GM12878 (cell line): Measurements from ENCODE around the gene LDLRAD4. TPM values are rescaled to one million over a fixed set of nuclear protein-coding genes. Genes with fewer than 3 reads are reported as not detected.

Experiments
- ATAC-seq: fragments of 200-7000 bp; cut with Tn5 transposase; 3 replicates; pipeline ENCODE4 v1.9.1; 2020; ENCODE audit warnings: mild to moderate bottlenecking, moderate library complexity
- BruUV-seq: library from RNA; stranded (reverse); fragments of 400-500 nt; replicated peaks from 2 replicates; lab custom pipeline; 2021; lab: Mats Ljungman, UMichigan
- CTCF ChIA-PET: fragments of 300-600 bp; sonication (Branson Sonifier 250); formaldehyde crosslinking; extraction: SDS; loops from one replicate; lab custom pipeline; 2021; ENCODE audit warnings: inconsistent platforms; lab: Yijun Ruan, JAX
- POLR2A ChIA-PET: fragments of 350-600 bp; formaldehyde crosslinking; extraction: SDS; loops from one replicate; lab custom pipeline; 2021; ENCODE audit warnings: inconsistent platforms; lab: Charles Lee
- RAD21 ChIA-PET: fragments of 300-600 bp; sonication (Branson Sonifier 250); formaldehyde crosslinking; loops from one replicate; lab custom pipeline; 2023; ENCODE audit warnings: antibody characterized with exemption; ENCODE audit not compliant: unreplicated experiment; lab: Charles Lee
- SMC1A ChIA-PET: fragments of 300-600 bp; sonication (Branson Sonifier 250); formaldehyde crosslinking; loops from one replicate; lab custom pipeline; 2023; ENCODE audit not compliant: unreplicated experiment, uncharacterized antibody; lab: Charles Lee
- DNase-seq: peaks from one replicate; pipeline ENCODE4 v3.0.0-alpha.2; 2011; ENCODE audit warnings: low read depth, low spot score
- FAIRE-seq: peaks from 3 replicates; lab custom pipeline; 2011; peaks lifted over from hg19 to GRCh38; lab: Jason Lieb, UNC
- H2AFZ ChIP-seq: 2 replicates; pipeline ENCODE4 v1.6.0; 2011; ENCODE audit warnings: low read depth, low read length, control low read depth; ENCODE audit not compliant: control insufficient read depth
- H3K27ac ChIP-seq: 2 replicates; pipeline ENCODE4 v1.5.1; 2011; ENCODE audit warnings: control low read depth; ENCODE audit not compliant: control insufficient read depth, insufficient read depth
- H3K27me3 ChIP-seq, 2 experiments: replicated peaks in 1 of 2; 2 replicates each; pipeline versions ENCODE4 v1.6.0 to v1.6.1; 2011; ENCODE audit warnings: low read length in 1 of 2; ENCODE audit not compliant: control insufficient read depth in 2 of 2, insufficient read depth in 2 of 2
- H3K36me3 ChIP-seq, 2 experiments: 2 replicates each; pipeline ENCODE4 v1.5.1; 2011; ENCODE audit warnings: low read length in 1 of 2; ENCODE audit not compliant: control insufficient read depth in 2 of 2, insufficient read depth in 2 of 2
- H3K4me1 ChIP-seq: 2 replicates; pipeline ENCODE4 v1.6.1; 2011; ENCODE audit warnings: mild to moderate bottlenecking, low read length, moderate library complexity, mixed read lengths; ENCODE audit not compliant: control insufficient read depth, insufficient read depth
- H3K4me2 ChIP-seq: 2 replicates; pipeline ENCODE4 v1.6.0; 2011; ENCODE audit warnings: control low read depth; ENCODE audit not compliant: control insufficient read depth, insufficient read depth
- H3K4me3 ChIP-seq: fragments of 200-600 bp; sonication (generic); 2 replicates; pipeline ENCODE4 v1.5.1; 2016
- H3K79me2 ChIP-seq: 2 replicates; pipeline ENCODE4 v1.6.0; 2011; ENCODE audit warnings: low read length; ENCODE audit not compliant: control insufficient read depth, insufficient read depth
- H3K9ac ChIP-seq: 2 replicates; pipeline ENCODE4 v1.8.0; 2011; ENCODE audit warnings: low read length, control low read depth, mixed read lengths; ENCODE audit not compliant: control insufficient read depth, insufficient read depth
- H3K9me3 ChIP-seq: replicated peaks from 3 replicates; pipeline ENCODE4 v1.5.1; 2011; ENCODE audit warnings: mild to moderate bottlenecking, low read length; ENCODE audit not compliant: control insufficient read depth, insufficient read depth
- H4K20me1 ChIP-seq: 2 replicates; pipeline ENCODE4 v1.6.0; 2011; ENCODE audit not compliant: control insufficient read depth, insufficient read depth
- BRCA1 ChIP-seq: IDR thresholded peaks from 2 replicates; pipeline ENCODE4 v1.6.1; 2011; ENCODE audit warnings: low read depth, low read length, improper control_type of control experiment
- EZH2 ChIP-seq: IDR thresholded peaks from 2 replicates; pipeline ENCODE4 v1.6.1; 2012; ENCODE audit warnings: low read depth, mild to moderate bottlenecking, control low read depth, inconsistent platforms, low read length, borderline replicate concordance; ENCODE audit not compliant: control insufficient read depth
- PAX5 ChIP-seq: IDR thresholded peaks from 2 replicates; pipeline ENCODE4 v1.6.1; 2011; ENCODE audit warnings: low read depth, low read length, borderline replicate concordance
- RB1 ChIP-seq: fragments of 450-650 bp; formaldehyde crosslinking; IDR thresholded peaks from 2 replicates; pipeline ENCODE4 v1.6.1; 2017; ENCODE audit warnings: mild to moderate bottlenecking, borderline replicate concordance
- RUNX3 ChIP-seq: IDR thresholded peaks from 2 replicates; pipeline ENCODE4 v1.6.1; 2012; ENCODE audit warnings: low read length, inconsistent platforms
- STAT3 ChIP-seq: IDR thresholded peaks from 2 replicates; pipeline ENCODE4 v1.6.1; 2011; ENCODE audit warnings: low read depth, low read length, improper control_type of control experiment
- ZBED1 ChIP-seq: IDR thresholded peaks from 2 replicates; pipeline ENCODE4 v1.6.1; 2016; ENCODE audit warnings: borderline replicate concordance
- ZNF622 ChIP-seq: fragments of 450-650 bp; IDR thresholded peaks from 2 replicates; pipeline ENCODE4 v1.6.1; 2017; ENCODE audit warnings: mild to moderate bottlenecking, inconsistent platforms
- WGBS: methylation state at CpG from one replicate; pipeline ENCODE4 v1.1.6; 2016; ENCODE audit warnings: low lambda C conversion rate; ENCODE audit not compliant: insufficient replicate concordance, insufficient coverage; ENCODE audit errors: missing lambda C conversion rate; 5-methylcytosine and 5-hydroxymethylcytosine counted together
- in situ Hi-C: fragments of 300-500 bp; cut with MboI; formaldehyde crosslinking; loops from 9 replicates; pipeline ENCODE4 v1.14.3; 2018; ENCODE audit warnings: mixed read lengths
- intact Hi-C: fragments of 100-400 bp; cut with micrococcal nuclease; formaldehyde crosslinking; loops from one replicate; pipeline ENCODE4 v1.14.2; 2022; ENCODE audit not compliant: unreplicated experiment
- polyA plus RNA-seq, 11 experiments: library from polyadenylated mRNA; depleted of rRNA in 4 of 11; unstranded in 6 of 11; stranded (reverse) in 5 of 11; fragments of >200 nt; fragmentation: Nextera tagmentation in 4 of 11; fragmentation: Illumina TruSeq in 1 of 11; extraction: Ambion mirVana in 4 of 11; extraction: Trizol in 1 of 11; gene quantifications; 1 replicate in 1 of 11; 2 replicates in 10 of 11; pipeline versions ENCODE4 v1.2.1 to v1.2.3, GENCODE V29; 2011 to 2016; ENCODE audit warnings: inconsistent platforms in 2 of 11, missing spikeins in 2 of 11, low read depth in 1 of 11
- total RNA-seq, 4 experiments: library from RNA; depleted of rRNA in 3 of 4; stranded (reverse); fragments of >200 nt in 3 of 4; fragmentation: Illumina TruSeq in 1 of 4; extraction: Trizol in 1 of 4; gene quantifications; 2 replicates each; pipeline versions ENCODE4 v1.2.1 to v1.2.3, GENCODE V29; 2013 to 2021
- TF ChIP-seq, protein P1 (sequence below): fragments of 450-650 bp; IDR thresholded peaks from 2 replicates; pipeline ENCODE4 v1.6.1; 2017; ENCODE audit warnings: mild to moderate bottlenecking, low read depth, inconsistent platforms; ENCODE audit not compliant: poor library complexity, severe bottlenecking
- TF ChIP-seq, protein P2 (sequence below): fragments of 450-650 bp; formaldehyde crosslinking; IDR thresholded peaks from 2 replicates; pipeline ENCODE4 v1.5.0; 2022; ENCODE audit warnings: mild to moderate bottlenecking, missing genetic modification characterization

Gene LDLRAD4
- total and polyA plus RNA-seq, 10 of the 15 experiments (the other 5 are each of a cell fraction or from before 2014, with no cell fraction given) = 2.7 to 16.8 (median 11.2) TPM

DNA sequence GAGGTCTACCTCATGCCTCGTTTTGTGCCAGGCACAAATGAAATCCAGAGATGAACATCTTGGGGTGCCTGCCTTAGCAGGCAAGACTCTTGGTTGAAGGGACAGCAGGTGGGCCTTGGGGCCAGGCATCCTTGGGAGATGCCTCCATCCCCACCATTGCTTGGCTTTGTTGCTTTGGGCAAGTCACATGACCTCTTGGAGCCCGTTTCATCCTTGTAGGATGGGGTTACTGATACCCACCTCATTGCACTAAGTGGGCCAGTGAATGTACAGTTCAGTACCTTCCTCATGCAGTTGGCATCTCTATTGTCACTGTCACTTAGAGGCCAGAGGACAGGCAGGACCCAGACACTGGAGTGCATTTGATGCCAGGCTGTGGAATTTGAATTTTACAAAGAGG, 195.5 kb downstream of the LDLRAD4 start:
- Histone ChIP-seq H3K27me3 (no peaks in the 10 kb centered on the region; a peak in 2 of 4 replicates), H3K36me3 (no peaks in the 10 kb centered on the region), H3K9me3 (peaks cover 3% of the 10 kb centered on the region; the same call in 1 of the 3 replicates), H3K4me1 (no peaks in the 10 kb centered on the region), H3K27ac (no peak overlapping the region), H4K20me1 (no peaks in the 10 kb centered on the region; the same call in 1 of the 2 replicates), H3K9ac (no peak overlapping the region), H3K79me2 (no peaks in the 10 kb centered on the region), H2AFZ (no peak overlapping the region), H3K4me3 (no peak overlapping the region), H3K4me2 (no peak overlapping the region)
- in situ Hi-C loops (no loop called here), intact Hi-C loops (loop anchor here (10.0 kb wide), 1 partner anchor 169 kb away; no protein-coding TSS in a partner anchor)
- TF ChIP-seq RUNX3 (no peak), ZBED1 (no peak), EZH2 (no peak), RB1 (no peak), ZNF622 (no peak), BRCA1 (no peak), STAT3 (no peak), PAX5 (no peak)
- TF ChIP-seq, protein P1, sequence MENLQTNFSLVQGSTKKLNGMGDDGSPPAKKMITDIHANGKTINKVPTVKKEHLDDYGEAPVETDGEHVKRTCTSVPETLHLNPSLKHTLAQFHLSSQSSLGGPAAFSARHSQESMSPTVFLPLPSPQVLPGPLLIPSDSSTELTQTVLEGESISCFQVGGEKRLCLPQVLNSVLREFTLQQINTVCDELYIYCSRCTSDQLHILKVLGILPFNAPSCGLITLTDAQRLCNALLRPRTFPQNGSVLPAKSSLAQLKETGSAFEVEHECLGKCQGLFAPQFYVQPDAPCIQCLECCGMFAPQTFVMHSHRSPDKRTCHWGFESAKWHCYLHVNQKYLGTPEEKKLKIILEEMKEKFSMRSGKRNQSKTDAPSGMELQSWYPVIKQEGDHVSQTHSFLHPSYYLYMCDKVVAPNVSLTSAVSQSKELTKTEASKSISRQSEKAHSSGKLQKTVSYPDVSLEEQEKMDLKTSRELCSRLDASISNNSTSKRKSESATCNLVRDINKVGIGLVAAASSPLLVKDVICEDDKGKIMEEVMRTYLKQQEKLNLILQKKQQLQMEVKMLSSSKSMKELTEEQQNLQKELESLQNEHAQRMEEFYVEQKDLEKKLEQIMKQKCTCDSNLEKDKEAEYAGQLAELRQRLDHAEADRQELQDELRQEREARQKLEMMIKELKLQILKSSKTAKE = no peak
- TF ChIP-seq, protein P2, sequence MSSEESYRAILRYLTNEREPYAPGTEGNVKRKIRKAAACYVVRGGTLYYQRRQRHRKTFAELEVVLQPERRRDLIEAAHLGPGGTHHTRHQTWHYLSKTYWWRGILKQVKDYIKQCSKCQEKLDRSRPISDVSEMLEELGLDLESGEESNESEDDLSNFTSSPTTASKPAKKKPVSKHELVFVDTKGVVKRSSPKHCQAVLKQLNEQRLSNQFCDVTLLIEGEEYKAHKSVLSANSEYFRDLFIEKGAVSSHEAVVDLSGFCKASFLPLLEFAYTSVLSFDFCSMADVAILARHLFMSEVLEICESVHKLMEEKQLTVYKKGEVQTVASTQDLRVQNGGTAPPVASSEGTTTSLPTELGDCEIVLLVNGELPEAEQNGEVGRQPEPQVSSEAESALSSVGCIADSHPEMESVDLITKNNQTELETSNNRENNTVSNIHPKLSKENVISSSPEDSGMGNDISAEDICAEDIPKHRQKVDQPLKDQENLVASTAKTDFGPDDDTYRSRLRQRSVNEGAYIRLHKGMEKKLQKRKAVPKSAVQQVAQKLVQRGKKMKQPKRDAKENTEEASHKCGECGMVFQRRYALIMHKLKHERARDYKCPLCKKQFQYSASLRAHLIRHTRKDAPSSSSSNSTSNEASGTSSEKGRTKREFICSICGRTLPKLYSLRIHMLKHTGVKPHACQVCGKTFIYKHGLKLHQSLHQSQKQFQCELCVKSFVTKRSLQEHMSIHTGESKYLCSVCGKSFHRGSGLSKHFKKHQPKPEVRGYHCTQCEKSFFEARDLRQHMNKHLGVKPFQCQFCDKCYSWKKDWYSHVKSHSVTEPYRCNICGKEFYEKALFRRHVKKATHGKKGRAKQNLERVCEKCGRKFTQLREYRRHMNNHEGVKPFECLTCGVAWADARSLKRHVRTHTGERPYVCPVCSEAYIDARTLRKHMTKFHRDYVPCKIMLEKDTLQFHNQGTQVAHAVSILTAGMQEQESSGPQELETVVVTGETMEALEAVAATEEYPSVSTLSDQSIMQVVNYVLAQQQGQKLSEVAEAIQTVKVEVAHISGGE (CRISPR knock-in tag) = no peak
- ChIA-PET SMC1A (no interaction called here), RAD21 (no interaction called here), POLR2A (no interaction called here), CTCF (no interaction called here)
- ATAC-seq (no peak), DNase-seq (no peak), FAIRE-seq (no peak)
- WGBS = 0% methylated on average over 2 of the region's 2 CpGs
- no TSS peak for BruUV-seq
